A549 (cell line): Measurements from ENCODE around the gene WDR62. TPM values are rescaled to one million over a fixed set of nuclear protein-coding genes. Genes with fewer than 3 reads are reported as not detected.
A peak's percentile ranks its signal among the peaks of the same experiment; 100 is the strongest.

Experiments
- ATAC-seq, 2 experiments: fragments of 200-7000 bp in 1 of 2; fragments of >200 bp in 1 of 2; cut with Nextera tagmentation in 1 of 2; cut with Tn5 transposase in 1 of 2; 3 replicates each; pipeline versions ENCODE4 v1.8.0 to v1.9.1; 2018 to 2020; ENCODE audit warnings: mild to moderate bottlenecking in 1 of 2, moderate library complexity in 1 of 2
- CTCF ChIA-PET: fragments of 300-600 bp; sonication (Branson Sonifier 250); formaldehyde crosslinking; extraction: SDS; loops from one replicate; lab custom pipeline; 2021; ENCODE audit warnings: antibody characterized with exemption, inconsistent platforms; lab: Yijun Ruan, JAX
- POLR2A ChIA-PET: fragments of 350-600 bp; formaldehyde crosslinking; extraction: SDS; loops from one replicate; lab custom pipeline; 2021; ENCODE audit warnings: antibody characterized with exemption, inconsistent platforms; lab: Yijun Ruan, JAX
- DNase-seq, 2 experiments: peaks; one replicate each; pipeline versions ENCODE4 v3.0.0 to v3.0.0-alpha.2; 2011 to 2016; ENCODE audit warnings: low read depth in 1 of 2, low spot score in 1 of 2
- FAIRE-seq: peaks from 2 replicates; lab custom pipeline; 2011; peaks lifted over from hg19 to GRCh38; lab: Jason Lieb, UNC
- H3K27ac ChIP-seq, 2 experiments: fragments of >200 bp; sonication (Bioruptor Twin); formaldehyde crosslinking; 3 replicates each; pipeline ENCODE4 v1.5.1; 2016 to 2017
- H3K4me1 ChIP-seq: fragments of >200 bp; sonication (Bioruptor Twin); formaldehyde crosslinking; 3 replicates; pipeline ENCODE4 v1.6.1; 2016
- H3K4me2 ChIP-seq: fragments of >200 bp; sonication (Bioruptor Twin); formaldehyde crosslinking; 3 replicates; pipeline ENCODE4 v1.6.1; 2016
- H3K4me3 ChIP-seq: fragments of >200 bp; sonication (Bioruptor Twin); formaldehyde crosslinking; 3 replicates; pipeline ENCODE4 v1.5.1; 2016
- H3K9me3 ChIP-seq: fragments of >200 bp; sonication (Bioruptor Twin); formaldehyde crosslinking; 3 replicates; pipeline ENCODE4 v1.6.1; 2016
- ATOH8 ChIP-seq: fragments of 250-450 bp; sonication (Bioruptor Pico); IDR thresholded peaks from 2 replicates; pipeline ENCODE4 v1.5.0; 2020; ENCODE audit warnings: low read depth, mild to moderate bottlenecking, moderate library complexity
- BCL3 ChIP-seq: fragments of >200 bp; sonication (Bioruptor Twin); formaldehyde crosslinking; IDR thresholded peaks from 3 replicates; pipeline ENCODE4 v1.6.1; 2016
- BHLHE40 ChIP-seq: IDR thresholded peaks from 2 replicates; pipeline ENCODE4 v1.6.1; 2012; ENCODE audit warnings: low read depth, low read length, inconsistent platforms
- CTCF ChIP-seq: fragments of >200 bp; sonication (Bioruptor Twin); formaldehyde crosslinking; IDR thresholded peaks from 3 replicates; pipeline ENCODE4 v1.5.1; 2016
- EP300 ChIP-seq, 2 experiments: fragments of >200 bp; sonication (Bioruptor Twin); formaldehyde crosslinking; IDR thresholded peaks; 2 replicates in 1 of 2; 3 replicates in 1 of 2; pipeline ENCODE4 v1.6.1; 2016 to 2017
- HDAC2 ChIP-seq: fragments of 200-600 bp; sonication (generic); IDR thresholded peaks from 2 replicates; pipeline ENCODE4 v1.6.1; 2016
- HEYL ChIP-seq: fragments of 250-450 bp; sonication (Bioruptor Pico); IDR thresholded peaks from 2 replicates; pipeline ENCODE4 v1.8.0; 2021; ENCODE audit warnings: mild to moderate bottlenecking, moderate library complexity
- JUN ChIP-seq, 2 experiments: fragments of >200 bp; sonication (Bioruptor Twin); formaldehyde crosslinking; IDR thresholded peaks; 2 replicates in 1 of 2; 3 replicates in 1 of 2; pipeline ENCODE4 v1.6.1; 2016 to 2017
- MAX ChIP-seq: IDR thresholded peaks from 2 replicates; pipeline ENCODE4 v1.6.1; 2012
- MYC ChIP-seq: IDR thresholded peaks from 2 replicates; pipeline ENCODE4 v1.6.1; 2012; ENCODE audit warnings: mild to moderate bottlenecking, inconsistent platforms, low read length, improper control_type of control experiment, borderline replicate concordance
- NFE2L2 ChIP-seq: fragments of 150-350 bp; conservative IDR thresholded peaks from 2 replicates; pipeline ENCODE4 v1.6.1; 2014; ENCODE audit warnings: low read length
- PBX3 ChIP-seq: IDR thresholded peaks from 2 replicates; pipeline ENCODE4 v1.6.1; 2012
- RCOR1 ChIP-seq: fragments of 150-350 bp; IDR thresholded peaks from 2 replicates; pipeline ENCODE4 v1.6.1; 2014; ENCODE audit warnings: antibody characterized with exemption, low read length, low read depth
- RNF2 ChIP-seq: fragments of 200-600 bp; sonication (generic); IDR thresholded peaks from 2 replicates; pipeline ENCODE4 v1.6.1; 2016; ENCODE audit warnings: low read depth, mild to moderate bottlenecking, antibody characterized with exemption, moderate library complexity, borderline replicate concordance
- USF2 ChIP-seq: fragments of 450-650 bp; IDR thresholded peaks from 2 replicates; pipeline ENCODE4 v1.6.1; 2014; ENCODE audit warnings: antibody characterized with exemption
- WGBS: methylation state at CpG from one replicate; pipeline ENCODE4 v1.1.6; 2017; ENCODE audit errors: missing lambda C conversion rate; 5-methylcytosine and 5-hydroxymethylcytosine counted together
- polyA plus RNA-seq, 4 experiments: library from polyadenylated mRNA; depleted of rRNA in 3 of 4; stranded (reverse); fragments of >200 nt; fragmentation: RNase III in 1 of 4; extraction: RNeasy Plus Mini Kit Qiagen cat#74134 plus additional on column Dnase treatment in 1 of 4; gene quantifications; 2 replicates in 3 of 4; 3 replicates in 1 of 4; pipeline ENCODE4 v1.2.3, GENCODE V29; 2011 to 2017

The WDR62 gene
- polyA plus RNA-seq, 2 of the 4 experiments (the other 2 are of a cell fraction): 15.5 to 32.9 TPM

- Histone ChIP-seq H3K27ac (no peak within 1 kb of the TSS), H3K4me1 (no peaks in the 10 kb centered on the region), H3K4me2 (no peak within 1 kb of the TSS), H3K9me3 (no peaks in the 10 kb centered on the region), H3K4me3 (no peak within 1 kb of the TSS)
- ATAC-seq (peak in 1 of 2 experiments; percentile 5; a peak in 1 of 6 replicates), DNase-seq (no peak), FAIRE-seq (peak; percentile 32)
- WGBS: 94% methylated on average over 40 of the region's 40 CpGs
- no peak for TF ChIP-seq EP300 (IDR thresholded peaks at IDR 0.05)
- no peak for TF ChIP-seq RCOR1
- no peak for TF ChIP-seq MAX
- no peak for TF ChIP-seq HEYL
- TF ChIP-seq BHLHE40: no peak
- TF ChIP-seq NFE2L2: no peak
- no peak for TF ChIP-seq HDAC2
- TF ChIP-seq ATOH8 (CRISPR knock-in tag): no peak
- no peak for TF ChIP-seq MYC
- TF ChIP-seq USF2: no peak
- TF ChIP-seq BCL3: no peak
- TF ChIP-seq CTCF: no peak
- TF ChIP-seq RNF2: no peak
- TF ChIP-seq PBX3: no peak
- POLR2A ChIA-PET: interaction anchor here (0.5 to 2.0 kb wide), 3 partner anchors 25 to 236 kb away, joined by 4 to 6 read pairs (median 5); partner anchors contain the start of gene POLR2I
- CTCF ChIA-PET: interaction anchor here (0.7 to 7.2 kb wide), 8 partner anchors 9 to 1754 kb away, joined by 3 to 67 read pairs (median 6); partner anchors contain the start of gene WDR87
Observed at GRCh38 chr19:36152352-36153091, 97.8 kb downstream of the WDR62 start, which contains the start of gene COX7A1. COX7A1 (minus strand) TSS chr19:36152447; CDS start chr19:36152407, 40 bp downstream.

- DNase-seq (no peak), ATAC-seq (no peak), FAIRE-seq (no peak)
- 96% methylated on average over 10 of the region's 10 CpGs for WGBS
- Histone ChIP-seq H3K4me3 (no peak overlapping the region), H3K4me1 (no peaks in the 10 kb centered on the region), H3K4me2 (no peak overlapping the region), H3K27ac (no peak overlapping the region), H3K9me3 (no peaks in the 10 kb centered on the region)
- CTCF ChIA-PET: interaction anchor here (0.7 to 7.2 kb wide), 8 partner anchors 9 to 1753 kb away, joined by 3 to 67 read pairs (median 6); partner anchors contain the start of gene WDR87
- POLR2A ChIA-PET: interaction anchor here (0.9 to 2.0 kb wide), 2 partner anchors 25 to 38 kb away, joined by 4 to 5 read pairs; partner anchors contain the start of gene POLR2I
- TF ChIP-seq JUN (IDR thresholded peaks at IDR 0.05): no peak
Observed at GRCh38 chr19:36153126-36153525, 98.4 kb downstream of the WDR62 start.

Other genes starting within 250 kb of the WDR62 start
- gene PRODH2, start 242.1 kb upstream of the WDR62 start, polyA plus RNA-seq (2011; rRNA removed): 0.86 and 0.92 TPM in 2 replicates
- 0.55 to 1.0 TPM (median 0.73 TPM) in 3 replicates for gene PRODH2, start 242.1 kb upstream of the WDR62 start, polyA plus RNA-seq (2017; fragmentation: RNase III; extraction: RNeasy Plus Mini Kit Qiagen cat#74134 plus additional on column Dnase treatment)
- 0.27 and 0.30 TPM in 2 replicates for gene NPHS1, start 202.4 kb upstream of the WDR62 start, polyA plus RNA-seq (2011; rRNA removed)
- gene NPHS1, start 202.4 kb upstream of the WDR62 start, polyA plus RNA-seq (2017; fragmentation: RNase III; extraction: RNeasy Plus Mini Kit Qiagen cat#74134 plus additional on column Dnase treatment): 0.16 to 0.27 TPM (median 0.21 TPM) in 3 replicates
- gene KIRREL2, start 198.0 kb upstream of the WDR62 start, polyA plus RNA-seq (2011; rRNA removed): 0.26 and 0.34 TPM in 2 replicates
- 0.21 to 0.75 TPM (median 0.54 TPM) in 3 replicates for gene KIRREL2, start 198.0 kb upstream of the WDR62 start, polyA plus RNA-seq (2017; fragmentation: RNase III; extraction: RNeasy Plus Mini Kit Qiagen cat#74134 plus additional on column Dnase treatment)
- 55.3 and 60.4 TPM in 2 replicates for gene APLP1, start 186.3 kb upstream of the WDR62 start, polyA plus RNA-seq (2011; rRNA removed)
- 52.1 to 54.8 TPM (median 54.7 TPM) in 3 replicates for gene APLP1, start 186.3 kb upstream of the WDR62 start, polyA plus RNA-seq (2017; fragmentation: RNase III; extraction: RNeasy Plus Mini Kit Qiagen cat#74134 plus additional on column Dnase treatment)
- gene NFKBID, start 154.4 kb upstream of the WDR62 start, polyA plus RNA-seq (2011; rRNA removed): 4.0 and 4.1 TPM in 2 replicates
- 8.5 to 14.8 TPM (median 9.6 TPM) in 3 replicates for gene NFKBID, start 154.4 kb upstream of the WDR62 start, polyA plus RNA-seq (2017; fragmentation: RNase III; extraction: RNeasy Plus Mini Kit Qiagen cat#74134 plus additional on column Dnase treatment)
- gene HCST, start 152.4 kb upstream of the WDR62 start, polyA plus RNA-seq (2011; rRNA removed): 0.19 TPM in 1 of 2 replicates, not detected in the other
- 0.49 to 0.69 TPM in 2 of 3 replicates, not detected in the other for gene HCST, start 152.4 kb upstream of the WDR62 start, polyA plus RNA-seq (2017; fragmentation: RNase III; extraction: RNeasy Plus Mini Kit Qiagen cat#74134 plus additional on column Dnase treatment)
- not detected in 2 replicates for gene TYROBP, start 146.6 kb upstream of the WDR62 start, polyA plus RNA-seq (2011; rRNA removed)
- 0.21 TPM in 1 of 3 replicates, not detected in the others for gene TYROBP, start 146.6 kb upstream of the WDR62 start, polyA plus RNA-seq (2017; fragmentation: RNase III; extraction: RNeasy Plus Mini Kit Qiagen cat#74134 plus additional on column Dnase treatment)
- 2.4 and 3.1 TPM in 2 replicates for gene LRFN3, start 118.5 kb upstream of the WDR62 start, polyA plus RNA-seq (2011; rRNA removed)
- 12.8 to 17.1 TPM (median 16.6 TPM) in 3 replicates for gene LRFN3, start 118.5 kb upstream of the WDR62 start, polyA plus RNA-seq (2017; fragmentation: RNase III; extraction: RNeasy Plus Mini Kit Qiagen cat#74134 plus additional on column Dnase treatment)
- gene SDHAF1, start 59.7 kb upstream of the WDR62 start, polyA plus RNA-seq (2011; rRNA removed): 22.8 and 25.3 TPM in 2 replicates
- gene SDHAF1, start 59.7 kb upstream of the WDR62 start, polyA plus RNA-seq (2017; fragmentation: RNase III; extraction: RNeasy Plus Mini Kit Qiagen cat#74134 plus additional on column Dnase treatment): 22.6 to 27.1 TPM (median 23.2 TPM) in 3 replicates
- gene SYNE4, start 46.1 kb upstream of the WDR62 start, polyA plus RNA-seq (2011; rRNA removed): 0.56 and 0.60 TPM in 2 replicates
- gene SYNE4, start 46.1 kb upstream of the WDR62 start, polyA plus RNA-seq (2017; fragmentation: RNase III; extraction: RNeasy Plus Mini Kit Qiagen cat#74134 plus additional on column Dnase treatment): 0.37 to 0.49 TPM (median 0.44 TPM) in 3 replicates
- 27.5 and 34.2 TPM in 2 replicates for gene ALKBH6, start 40.7 kb upstream of the WDR62 start, polyA plus RNA-seq (2011; rRNA removed)
- 40.4 to 47.1 TPM (median 46.4 TPM) in 3 replicates for gene ALKBH6, start 40.7 kb upstream of the WDR62 start, polyA plus RNA-seq (2017; fragmentation: RNase III; extraction: RNeasy Plus Mini Kit Qiagen cat#74134 plus additional on column Dnase treatment)
- gene CLIP3, start 22.0 kb upstream of the WDR62 start, polyA plus RNA-seq (2011; rRNA removed): 1.1 and 1.4 TPM in 2 replicates
- gene CLIP3, start 22.0 kb upstream of the WDR62 start, polyA plus RNA-seq (2017; fragmentation: RNase III; extraction: RNeasy Plus Mini Kit Qiagen cat#74134 plus additional on column Dnase treatment): 1.3 to 1.9 TPM (median 1.5 TPM) in 3 replicates
- 3.1 and 3.2 TPM in 2 replicates for gene THAP8, start 612 bp upstream of the WDR62 start, polyA plus RNA-seq (2011; rRNA removed)
- gene THAP8, start 612 bp upstream of the WDR62 start, polyA plus RNA-seq (2017; fragmentation: RNase III; extraction: RNeasy Plus Mini Kit Qiagen cat#74134 plus additional on column Dnase treatment): 7.0 to 7.5 TPM (median 7.5 TPM) in 3 replicates
- gene OVOL3, start 56.2 kb downstream of the WDR62 start, polyA plus RNA-seq (2011; rRNA removed): not detected in 2 replicates
- 0.14 to 0.63 TPM (median 0.31 TPM) in 3 replicates for gene OVOL3, start 56.2 kb downstream of the WDR62 start, polyA plus RNA-seq (2017; fragmentation: RNase III; extraction: RNeasy Plus Mini Kit Qiagen cat#74134 plus additional on column Dnase treatment)
- 107 and 123 TPM in 2 replicates for gene POLR2I, start 60.0 kb downstream of the WDR62 start, polyA plus RNA-seq (2011; rRNA removed)
- gene POLR2I, start 60.0 kb downstream of the WDR62 start, polyA plus RNA-seq (2017; fragmentation: RNase III; extraction: RNeasy Plus Mini Kit Qiagen cat#74134 plus additional on column Dnase treatment): 264 to 284 TPM (median 277 TPM) in 3 replicates
- 384 and 395 TPM in 2 replicates for gene TBCB, start 60.6 kb downstream of the WDR62 start, polyA plus RNA-seq (2011; rRNA removed)
- 352 to 400 TPM (median 397 TPM) in 3 replicates for gene TBCB, start 60.6 kb downstream of the WDR62 start, polyA plus RNA-seq (2017; fragmentation: RNase III; extraction: RNeasy Plus Mini Kit Qiagen cat#74134 plus additional on column Dnase treatment)
- gene CAPNS1, start 85.2 kb downstream of the WDR62 start, polyA plus RNA-seq (2011; rRNA removed): 1,014 and 1,236 TPM in 2 replicates
- 1,540 to 1,639 TPM (median 1,551 TPM) in 3 replicates for gene CAPNS1, start 85.2 kb downstream of the WDR62 start, polyA plus RNA-seq (2017; fragmentation: RNase III; extraction: RNeasy Plus Mini Kit Qiagen cat#74134 plus additional on column Dnase treatment)
- not detected in 2 replicates for gene COX7A1, start 97.5 kb downstream of the WDR62 start, polyA plus RNA-seq (2011; rRNA removed)
- not detected in 3 replicates for gene COX7A1, start 97.5 kb downstream of the WDR62 start, polyA plus RNA-seq (2017; fragmentation: RNase III; extraction: RNeasy Plus Mini Kit Qiagen cat#74134 plus additional on column Dnase treatment)
- gene ZNF565, start 159.8 kb downstream of the WDR62 start, polyA plus RNA-seq (2011; rRNA removed): 5.6 and 6.8 TPM in 2 replicates
- 4.1 to 4.7 TPM (median 4.5 TPM) in 3 replicates for gene ZNF565, start 159.8 kb downstream of the WDR62 start, polyA plus RNA-seq (2017; fragmentation: RNase III; extraction: RNeasy Plus Mini Kit Qiagen cat#74134 plus additional on column Dnase treatment)
- gene ZNF146, start 160.2 kb downstream of the WDR62 start, polyA plus RNA-seq (2011; rRNA removed): 293 and 362 TPM in 2 replicates
- 157 to 197 TPM (median 162 TPM) in 3 replicates for gene ZNF146, start 160.2 kb downstream of the WDR62 start, polyA plus RNA-seq (2017; fragmentation: RNase III; extraction: RNeasy Plus Mini Kit Qiagen cat#74134 plus additional on column Dnase treatment)